SK-N-SH treated with all-trans-retinoic acid at 6 μM for 48 hours (cell line): ENCODE results near the gene PLCB1.

Experiments used
- ARNTL ChIP-seq: fragments of 450-650 bp; formaldehyde crosslinking; IDR thresholded peaks from 2 replicates; pipeline ENCODE4 v1.5.0; 2020; ENCODE audit warnings: low read depth, mild to moderate bottlenecking, moderate library complexity, borderline replicate concordance
- PATZ1 ChIP-seq: fragments of 250-450 bp; sonication (Bioruptor Pico); IDR thresholded peaks from 2 replicates; pipeline ENCODE4 v1.8.0; 2020; ENCODE audit warnings: mild to moderate bottlenecking, moderate library complexity, borderline replicate concordance
- TCF4 ChIP-seq: fragments of 250-450 bp; sonication (Bioruptor Pico); IDR thresholded peaks from 2 replicates; pipeline ENCODE4 v1.8.0; 2021; ENCODE audit warnings: mild to moderate bottlenecking, moderate library complexity, borderline replicate concordance
- ZNF8 ChIP-seq: fragments of 450-650 bp; formaldehyde crosslinking; IDR thresholded peaks from 2 replicates; pipeline ENCODE4 v1.5.0; 2020; ENCODE audit warnings: mild to moderate bottlenecking, moderate library complexity

- no peak for TF ChIP-seq PATZ1 (CRISPR knock-in tag)
- no peak for TF ChIP-seq TCF4 (CRISPR knock-in tag)
- no peak for TF ChIP-seq ARNTL
- no peak for TF ChIP-seq ZNF8 (CRISPR knock-in tag)
Measured at GRCh38 chr20:8357703-8358102, 225.6 kb downstream of the PLCB1 start.
